OCI-LY7 (cell line): ENCODE results near the gene SREK1IP1. TPM values are rescaled to one million over a fixed set of nuclear protein-coding genes. Genes with fewer than 3 reads are reported as not detected.

ENCODE experiments used
- Bru-seq: library from RNA; stranded (reverse); fragments of 400-500 nt; gene quantifications from one replicate; lab custom pipeline; 2021; lab: Mats Ljungman, UMichigan
- BruChase-seq, 2 experiments: library from RNA; stranded (reverse); fragments of 400-500 nt; gene quantifications; one replicate each; lab custom pipeline; 2021; lab: Mats Ljungman, UMichigan
- BruUV-seq: library from RNA; stranded (reverse); fragments of 400-500 nt; replicated peaks from 2 replicates; lab custom pipeline; 2021; lab: Mats Ljungman, UMichigan
- CTCF ChIA-PET: fragments of 300-600 bp; sonication (Branson Sonifier 250); formaldehyde crosslinking; loops from one replicate; lab custom pipeline; 2022; ENCODE audit warnings: antibody characterized with exemption; ENCODE audit not compliant: unreplicated experiment; lab: Charles Lee
- POLR2A ChIA-PET: fragments of 300-600 bp; sonication (Branson Sonifier 250); formaldehyde crosslinking; loops from one replicate; lab custom pipeline; 2022; ENCODE audit warnings: antibody characterized with exemption; lab: Charles Lee
- DNase-seq: peaks from one replicate; pipeline ENCODE4 v3.0.0-alpha.2; 2015; ENCODE audit warnings: low spot score
- H2AFZ ChIP-seq: fragments of 200-600 bp; sonication (generic), shearing (Covaris generic); 2 replicates; pipeline ENCODE4 v1.6.1; 2014; ENCODE audit warnings: mild to moderate bottlenecking, antibody characterized with exemption, low read length, moderate library complexity
- H3K27ac ChIP-seq: fragments of 200-600 bp; sonication (generic); 2 replicates; pipeline ENCODE4 v1.5.1; 2014; ENCODE audit warnings: mixed run types, low read depth, mild to moderate bottlenecking, moderate library complexity, low read length, inconsistent platforms; ENCODE audit not compliant: poor library complexity, severe bottlenecking
- H3K36me3 ChIP-seq: fragments of 200-600 bp; sonication (generic); 2 replicates; pipeline ENCODE4 v1.6.1; 2014; ENCODE audit warnings: mild to moderate bottlenecking, antibody characterized with exemption, low read length, moderate library complexity, mixed read lengths; ENCODE audit not compliant: insufficient read depth
- H3K4me1 ChIP-seq: fragments of 200-600 bp; sonication (generic); 2 replicates; pipeline ENCODE4 v1.5.1; 2014; ENCODE audit warnings: mild to moderate bottlenecking, low read length; ENCODE audit not compliant: insufficient read depth, poor library complexity, severe bottlenecking
- H3K4me2 ChIP-seq: fragments of 200-600 bp; sonication (generic); 2 replicates; pipeline ENCODE4 v1.6.1; 2014; ENCODE audit warnings: mild to moderate bottlenecking, low read length
- H3K4me3 ChIP-seq: fragments of 200-600 bp; sonication (generic); 2 replicates; pipeline ENCODE4 v1.5.1; 2014; ENCODE audit warnings: mild to moderate bottlenecking, low read depth, low read length; ENCODE audit not compliant: poor library complexity, severe bottlenecking
- H3K79me2 ChIP-seq: fragments of 200-600 bp; sonication (generic); 2 replicates; pipeline ENCODE4 v1.6.1; 2016; ENCODE audit warnings: low read depth, mild to moderate bottlenecking, low read length, moderate library complexity, mixed read lengths; ENCODE audit not compliant: insufficient read depth
- H3K9me2 ChIP-seq: fragments of 200-600 bp; sonication (generic); 2 replicates; pipeline ENCODE4 v1.6.1; 2016; ENCODE audit warnings: mild to moderate bottlenecking, low read length, mixed read lengths; ENCODE audit not compliant: insufficient read depth
- H3K9me3 ChIP-seq: fragments of 200-600 bp; sonication (generic); 2 replicates; pipeline ENCODE4 v1.6.1; 2014; ENCODE audit warnings: mild to moderate bottlenecking, mixed run types, low read length, mixed read lengths
- H4K20me1 ChIP-seq: fragments of 200-600 bp; sonication (generic); 2 replicates; pipeline ENCODE4 v1.6.1; 2014; ENCODE audit warnings: mild to moderate bottlenecking, antibody characterized with exemption, low read length, moderate library complexity, mixed read lengths; ENCODE audit not compliant: insufficient read depth
- EZH2phosphoT487 ChIP-seq: fragments of 200-600 bp; sonication (generic); IDR thresholded peaks from 2 replicates; pipeline ENCODE4 v1.6.1; 2018; ENCODE audit warnings: low read depth, borderline replicate concordance, mild to moderate bottlenecking, mixed run types, antibody characterized with exemption, low read length, moderate library complexity, mixed read lengths
- intact Hi-C: fragments of 100-400 bp; cut with micrococcal nuclease; formaldehyde crosslinking; loops from one replicate; pipeline ENCODE4 v1.10.0; 2022; ENCODE audit not compliant: unreplicated experiment
- long read RNA-seq: library from polyadenylated mRNA; stranded (forward); transcript quantifications from one replicate; pipeline ENCODE4 v2.0.0, GENCODE V29; 2022
- total RNA-seq, 2 experiments: library from RNA; depleted of rRNA in 1 of 2; stranded (reverse); fragments of >200 nt in 1 of 2; shearing (Covaris generic) in 1 of 2; gene quantifications; 2 replicates each; pipeline ENCODE4 v1.2.3, GENCODE V29; 2014 to 2022
- TF ChIP-seq, protein P1 (sequence below): fragments of 200-600 bp; sonication (generic); conservative IDR thresholded peaks from 2 replicates; pipeline ENCODE4 v1.5.1; 2014; ENCODE audit warnings: mild to moderate bottlenecking, antibody characterized with exemption, low read length, moderate library complexity, mixed read lengths

Gene SREK1IP1
- total RNA-seq (2014; rRNA removed; shearing (Covaris generic)) = 4.8 and 9.6 TPM in 2 replicates
- 23.0 and 30.7 TPM in 2 replicates for total RNA-seq (2022)
- Bru-seq, nascent RNA = percentile 81 among the genes with signal in this experiment
- percentile 73 among the genes with signal in this experiment for BruChase-seq, experiment 1, labeled RNA remaining after a 6-hour chase
- BruChase-seq, experiment 2, labeled RNA remaining after a 2-hour chase = percentile 81 among the genes with signal in this experiment
- long read RNA-seq, full-length matches to known transcripts = 33 of 43 reads
- long read RNA-seq, partial matches to known transcripts = 4 of 43 reads
- long read RNA-seq, other reads (novel, unspliced or antisense) = 6 of 43 reads

GRCh38 chr5:64768358-64769312 is at the start of gene SREK1IP1, which contains the start of gene CWC27:
TSS of gene SREK1IP1 (minus strand) at chr5:64768691. CDS start at chr5:64768517, 174 bp downstream.
TSS of gene CWC27 (plus strand) at chr5:64768930. CDS start at chr5:64769147, 217 bp downstream.
- Histone ChIP-seq H3K79me2 (peaks cover 53% of the 10 kb centered on the region), H2AFZ (peak within 1 kb of the TSS; percentile 97), H3K9me2 (no peaks in the 10 kb centered on the region), H3K4me1 (peaks cover 37% of the 10 kb centered on the region), H3K4me3 (peak within 1 kb of the TSS; percentile 97), H3K4me2 (peak within 1 kb of the TSS; percentile 97), H4K20me1 (no peaks in the 10 kb centered on the region), H3K9me3 (no peaks in the 10 kb centered on the region), H3K27ac (peak within 1 kb of the TSS; percentile 66), H3K36me3 (peaks cover 26% of the 10 kb centered on the region; the same call in 1 of the 2 replicates)
- ChIA-PET POLR2A (interaction anchor here (0.6 to 2.7 kb wide), 15 partner anchors 9 to 1613 kb away, joined by 3 to 11 read pairs (median 4); partner anchors contain the start of genes ADAMTS6, CENPK and PPWD1), CTCF (interaction anchor here (0.5 kb wide), 1 partner anchor 47 kb away, joined by 3 read pairs; no protein-coding TSS in a partner anchor)
- intact Hi-C loops = loop anchor here (1.0 kb wide), 1 partner anchor 712 kb away; no protein-coding TSS in a partner anchor
- TF ChIP-seq, protein P1, sequence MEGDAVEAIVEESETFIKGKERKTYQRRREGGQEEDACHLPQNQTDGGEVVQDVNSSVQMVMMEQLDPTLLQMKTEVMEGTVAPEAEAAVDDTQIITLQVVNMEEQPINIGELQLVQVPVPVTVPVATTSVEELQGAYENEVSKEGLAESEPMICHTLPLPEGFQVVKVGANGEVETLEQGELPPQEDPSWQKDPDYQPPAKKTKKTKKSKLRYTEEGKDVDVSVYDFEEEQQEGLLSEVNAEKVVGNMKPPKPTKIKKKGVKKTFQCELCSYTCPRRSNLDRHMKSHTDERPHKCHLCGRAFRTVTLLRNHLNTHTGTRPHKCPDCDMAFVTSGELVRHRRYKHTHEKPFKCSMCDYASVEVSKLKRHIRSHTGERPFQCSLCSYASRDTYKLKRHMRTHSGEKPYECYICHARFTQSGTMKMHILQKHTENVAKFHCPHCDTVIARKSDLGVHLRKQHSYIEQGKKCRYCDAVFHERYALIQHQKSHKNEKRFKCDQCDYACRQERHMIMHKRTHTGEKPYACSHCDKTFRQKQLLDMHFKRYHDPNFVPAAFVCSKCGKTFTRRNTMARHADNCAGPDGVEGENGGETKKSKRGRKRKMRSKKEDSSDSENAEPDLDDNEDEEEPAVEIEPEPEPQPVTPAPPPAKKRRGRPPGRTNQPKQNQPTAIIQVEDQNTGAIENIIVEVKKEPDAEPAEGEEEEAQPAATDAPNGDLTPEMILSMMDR = no peak
- no peak for TF ChIP-seq EZH2phosphoT487
- peak; percentile 96 for DNase-seq
- BruUV-seq = TSS peak; percentile 82

GRCh38 chr5:64818245-64818644 is 49.8 kb upstream of the SREK1IP1 start:
- Histone ChIP-seq H3K9me2 (no peaks in the 10 kb centered on the region), H3K79me2 (no peaks in the 10 kb centered on the region), H3K4me2 (no peak overlapping the region), H3K36me3 (peaks cover 4% of the 10 kb centered on the region; the same call in 1 of the 2 replicates), H2AFZ (no peak overlapping the region), H3K4me1 (peaks cover 5% of the 10 kb centered on the region), H3K27ac (no peak overlapping the region), H4K20me1 (no peaks in the 10 kb centered on the region), H3K9me3 (no peaks in the 10 kb centered on the region), H3K4me3 (no peak overlapping the region)
- no TSS peak for BruUV-seq
- POLR2A ChIA-PET = interaction anchor here (0.9 to 1.2 kb wide), 3 partner anchors 9 to 76 kb away, joined by 3 read pairs; no protein-coding TSS in a partner anchor
- no peak for DNase-seq
- intact Hi-C loops = loop anchor here (10.0 kb wide), 1 partner anchor 287 kb away; no protein-coding TSS in a partner anchor
- TF ChIP-seq, protein P1 = no peak
- no peak for TF ChIP-seq EZH2phosphoT487
- CTCF ChIA-PET = interaction anchor here (1.9 kb wide), 1 partner anchor 8 kb away, joined by 4 read pairs; no protein-coding TSS in a partner anchor
